Activated CD4-positive, alpha-beta T cell treated with anti-CD3 and anti-CD28 coated beads for 24 hours (primary cell): Measurements from ENCODE around the gene C17orf50.
A peak's percentile ranks its signal among the peaks of the same experiment; 100 is the strongest.
"Not testable (repeated sequence)": the region's sequence is repeated elsewhere in the genome, so short reads cannot be mapped to it uniquely, and the experiment has no call there.

ENCODE experiments used
- DNase-seq, 2 donors: peaks; one replicate each; pipeline ENCODE4 v3.0.0-alpha.2; 2020; ENCODE audit warnings: low read depth in 2 of 2

Gene C17orf50

DNA sequence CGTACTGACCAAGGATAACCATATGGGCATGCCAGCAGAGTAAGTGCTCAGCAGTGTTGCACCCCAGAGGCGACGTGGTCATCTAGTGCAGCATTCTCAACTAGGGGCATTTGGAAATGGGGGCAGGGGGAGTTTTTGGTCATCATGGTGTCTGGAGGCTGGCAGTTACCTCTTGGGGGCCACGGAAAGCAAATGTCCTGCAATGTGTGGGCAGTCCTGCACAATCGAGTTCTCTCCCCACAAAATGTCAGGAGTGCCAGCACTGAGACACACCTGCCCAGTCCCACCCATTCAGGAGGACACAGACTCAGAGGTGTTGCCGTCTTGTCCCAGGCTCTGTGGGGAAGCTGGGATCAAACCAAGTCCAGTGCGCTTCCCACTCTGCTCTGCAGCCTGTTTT, 26.3 kb upstream of the C17orf50 start:
- DNase-seq, result no peak

DNA sequence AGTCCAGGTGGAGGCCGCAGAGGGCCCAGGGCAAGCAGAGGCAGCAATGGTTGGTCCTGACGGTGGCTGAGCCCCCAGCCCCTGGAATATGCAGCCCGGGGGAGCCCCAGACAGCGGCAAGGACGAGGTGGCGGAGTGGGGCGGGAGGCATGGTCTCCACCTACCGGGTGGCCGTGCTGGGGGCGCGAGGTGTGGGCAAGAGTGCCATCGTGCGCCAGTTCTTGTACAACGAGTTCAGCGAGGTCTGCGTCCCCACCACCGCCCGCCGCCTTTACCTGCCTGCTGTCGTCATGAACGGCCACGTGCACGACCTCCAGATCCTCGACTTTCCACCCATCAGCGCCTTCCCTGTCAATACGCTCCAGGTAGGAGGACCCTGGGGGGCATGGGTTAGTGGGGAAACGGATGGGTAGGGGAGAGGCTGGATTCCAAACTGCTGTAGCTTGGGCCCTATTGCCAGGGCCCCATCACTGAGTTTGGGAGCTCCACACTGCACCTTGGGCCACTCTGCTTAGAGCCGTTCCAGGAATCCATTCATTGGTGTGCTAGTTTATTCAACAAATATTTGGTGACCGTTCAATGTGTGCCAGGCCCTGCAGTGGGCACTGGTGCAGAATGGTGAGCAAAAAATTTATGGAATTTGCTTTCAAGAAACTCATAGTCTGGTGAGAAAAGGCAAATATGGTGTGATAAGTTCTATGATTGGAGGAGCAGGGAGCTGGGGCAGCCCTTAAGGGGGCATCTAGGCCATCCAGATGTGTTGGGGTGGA, 25.5 kb upstream of the C17orf50 start:
- DNase-seq, result no peak

DNA sequence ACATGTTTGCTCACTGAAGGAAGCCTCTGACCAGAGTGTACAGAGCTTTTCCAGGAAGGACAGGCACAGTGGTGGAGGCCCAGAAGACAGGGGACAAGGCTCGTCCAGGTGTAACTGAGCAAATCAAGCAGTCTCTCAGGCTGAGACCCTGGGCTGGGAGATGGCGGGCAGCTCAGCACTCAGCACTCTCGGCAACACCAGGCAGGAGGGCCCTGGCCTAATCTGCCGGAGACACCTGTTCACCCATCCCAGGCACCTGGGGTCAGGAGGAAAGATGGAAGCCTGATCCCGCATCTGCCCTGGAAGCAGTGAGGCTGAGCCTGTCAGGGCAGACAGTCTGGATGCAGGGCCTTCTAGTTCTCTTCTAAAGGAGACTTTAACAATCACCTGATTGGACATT, 24.5 kb upstream of the C17orf50 start:
- DNase-seq, result no peak

DNA sequence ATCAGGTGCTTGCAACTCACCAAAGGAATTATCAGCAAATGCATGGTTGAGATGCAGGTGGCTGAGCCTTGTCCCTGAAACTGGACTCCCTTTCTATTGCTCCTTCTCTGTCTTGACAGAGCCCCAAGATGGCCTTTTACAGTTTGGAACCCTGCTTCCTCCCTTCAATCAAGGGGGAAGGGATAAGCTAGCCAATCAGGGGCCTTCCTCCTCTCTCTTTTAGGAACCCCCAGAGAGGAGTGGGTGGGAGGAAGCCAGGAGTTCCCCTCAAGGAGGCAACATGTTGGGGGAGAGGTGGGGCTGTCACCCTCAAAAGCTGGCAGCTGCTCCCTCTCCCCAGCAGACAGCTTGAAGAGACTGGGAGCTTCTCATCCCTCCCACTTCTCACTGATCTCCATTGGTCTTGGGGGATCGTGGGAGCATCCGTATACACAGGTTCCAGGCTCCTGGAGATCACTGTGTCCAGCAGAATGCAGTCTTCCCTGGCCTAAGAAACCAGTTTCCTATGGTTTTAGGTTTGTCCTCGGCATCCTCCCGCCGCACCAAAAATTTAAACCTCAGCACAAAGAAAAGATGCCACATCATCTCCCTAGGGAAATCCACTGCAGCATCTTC, 22.1 kb upstream of the C17orf50 start:
- DNase-seq, result no peak

DNA sequence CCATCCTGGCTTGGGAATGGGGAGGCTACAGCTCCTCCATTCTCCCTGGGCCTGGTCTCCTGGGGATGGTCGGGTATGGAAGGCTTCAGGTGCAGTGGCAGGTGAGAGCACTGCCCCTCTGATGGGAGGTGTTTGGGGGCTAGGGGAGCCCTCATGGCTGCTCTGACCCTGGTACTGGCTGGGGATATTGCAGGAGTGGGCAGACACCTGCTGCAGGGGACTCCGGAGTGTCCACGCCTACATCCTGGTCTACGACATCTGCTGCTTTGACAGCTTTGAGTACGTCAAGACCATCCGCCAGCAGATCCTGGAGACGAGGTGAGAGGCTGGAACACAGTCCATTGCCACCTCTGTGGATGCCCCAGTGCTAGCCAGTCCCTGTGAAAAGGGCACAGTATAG, 20.5 kb upstream of the C17orf50 start:
- no peak for DNase-seq

DNA sequence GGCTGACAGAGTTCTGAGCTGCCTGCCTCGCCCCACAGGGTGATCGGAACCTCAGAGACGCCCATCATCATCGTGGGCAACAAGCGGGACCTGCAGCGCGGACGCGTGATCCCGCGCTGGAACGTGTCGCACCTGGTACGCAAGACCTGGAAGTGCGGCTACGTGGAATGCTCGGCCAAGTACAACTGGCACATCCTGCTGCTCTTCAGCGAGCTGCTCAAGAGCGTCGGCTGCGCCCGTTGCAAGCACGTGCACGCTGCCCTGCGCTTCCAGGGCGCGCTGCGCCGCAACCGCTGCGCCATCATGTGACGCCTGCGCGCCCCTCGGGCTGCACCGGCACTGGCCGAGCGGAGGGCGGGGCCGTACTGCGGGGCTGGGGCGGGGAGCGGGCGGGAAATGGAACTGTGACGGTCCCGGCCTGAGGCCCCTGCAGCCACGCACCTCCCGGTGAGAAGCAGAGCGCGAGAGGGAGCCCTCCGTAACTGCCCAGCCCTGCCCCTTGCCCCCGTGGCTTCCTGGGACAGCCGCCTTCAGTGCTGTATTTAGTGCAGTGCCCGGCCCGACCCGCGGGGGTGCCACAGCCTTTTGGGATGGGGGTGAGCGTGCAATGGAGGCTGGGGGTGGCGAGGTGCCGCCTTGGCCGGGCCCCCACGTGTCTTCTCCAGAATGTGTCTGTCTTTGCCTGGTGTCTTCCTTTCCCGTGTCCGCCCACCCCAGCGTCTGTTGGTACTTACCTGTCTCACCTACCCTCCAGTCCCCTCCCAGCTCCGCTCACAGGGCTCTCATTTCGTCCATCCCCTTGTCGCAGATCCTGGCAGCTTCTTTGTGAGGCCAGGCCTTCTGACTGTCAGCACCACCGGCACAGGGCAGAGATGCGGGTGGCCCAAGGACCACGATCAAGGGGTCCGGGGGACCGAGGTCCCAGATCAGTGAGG, 19.4 kb upstream of the C17orf50 start:
- no peak for DNase-seq

DNA sequence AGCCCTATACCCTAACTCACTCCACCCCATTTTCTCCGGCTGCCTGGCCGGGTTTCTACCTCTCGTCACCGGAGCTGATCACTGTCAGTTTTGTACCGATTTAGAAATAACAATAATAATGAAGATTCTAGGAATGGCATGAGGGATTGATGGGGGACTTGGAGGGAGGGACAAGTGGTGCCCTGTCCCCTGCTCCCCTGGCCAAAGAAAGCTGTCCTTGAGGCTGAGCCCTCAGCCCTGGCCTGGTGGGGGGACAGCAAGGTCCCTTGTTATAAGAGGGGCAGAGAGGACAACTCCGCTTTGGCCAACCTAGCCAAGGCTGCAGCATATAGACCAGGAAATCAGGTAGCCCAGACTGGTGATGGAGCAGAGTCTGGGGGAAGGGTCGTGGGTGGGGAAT, 18.2 kb upstream of the C17orf50 start:
- no peak for DNase-seq

DNA sequence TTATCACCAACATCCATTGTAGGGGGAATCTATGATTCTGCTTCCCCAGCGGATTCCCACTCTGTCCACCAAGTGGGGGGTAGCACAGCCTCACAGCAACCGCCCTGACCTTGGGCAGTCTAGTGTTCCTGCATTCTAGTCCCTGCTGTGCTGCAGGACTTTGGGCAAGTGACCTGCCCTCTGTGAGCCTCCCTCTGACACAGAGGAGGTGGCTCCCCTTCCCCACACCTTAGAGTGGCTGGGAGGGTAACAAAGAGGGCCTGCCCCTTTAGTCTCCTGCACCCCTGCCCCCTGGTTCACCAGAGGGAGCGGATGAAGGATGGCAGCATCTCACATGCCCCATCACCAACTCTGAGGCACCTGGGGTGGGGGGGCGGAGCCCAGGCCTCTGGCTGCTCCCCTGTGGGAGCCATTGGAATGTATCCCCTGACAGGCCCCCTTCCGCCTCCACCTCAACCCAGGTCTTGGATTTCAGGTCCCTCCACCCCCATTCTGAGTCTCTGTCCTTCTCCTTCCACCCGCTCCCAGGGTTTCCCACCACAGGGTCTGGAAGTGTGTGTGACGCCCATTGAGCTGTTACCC, 17.7 kb upstream of the C17orf50 start:
- DNase-seq, result no peak

DNA sequence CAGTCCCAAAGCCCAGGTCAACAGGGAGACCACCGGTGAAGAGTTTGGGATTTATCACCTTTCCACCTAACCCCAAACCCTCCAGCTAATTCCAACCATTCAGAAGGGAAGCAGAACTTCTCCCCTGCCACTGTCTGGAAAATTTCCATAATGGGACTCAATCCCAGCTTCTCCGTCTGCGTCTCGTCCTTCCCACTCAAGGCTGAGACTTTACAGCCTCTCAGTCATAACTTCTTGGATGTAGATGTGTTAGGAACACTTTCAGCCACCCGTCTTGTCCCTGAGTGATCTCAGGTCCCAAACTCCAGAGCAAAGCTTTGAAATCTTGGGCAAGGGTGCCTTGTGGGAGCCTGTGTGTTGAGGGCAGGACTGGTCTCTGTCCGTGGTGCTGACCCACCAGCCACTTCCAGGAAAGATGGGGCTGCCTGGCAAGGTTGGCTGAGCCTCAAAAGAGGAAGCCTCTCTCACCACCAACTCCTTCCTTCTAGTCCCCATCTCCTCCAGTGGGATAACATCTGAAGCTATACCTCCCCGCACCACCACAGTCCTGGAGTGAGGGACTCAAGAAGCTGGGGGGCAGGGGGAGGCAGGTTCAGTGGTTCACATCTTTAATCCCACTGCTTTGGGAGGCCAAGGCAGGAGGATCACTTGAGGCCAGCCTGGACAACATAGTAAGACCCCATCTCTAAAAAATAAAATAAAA, 16.9 kb upstream of the C17orf50 start:
- no peak for DNase-seq

DNA sequence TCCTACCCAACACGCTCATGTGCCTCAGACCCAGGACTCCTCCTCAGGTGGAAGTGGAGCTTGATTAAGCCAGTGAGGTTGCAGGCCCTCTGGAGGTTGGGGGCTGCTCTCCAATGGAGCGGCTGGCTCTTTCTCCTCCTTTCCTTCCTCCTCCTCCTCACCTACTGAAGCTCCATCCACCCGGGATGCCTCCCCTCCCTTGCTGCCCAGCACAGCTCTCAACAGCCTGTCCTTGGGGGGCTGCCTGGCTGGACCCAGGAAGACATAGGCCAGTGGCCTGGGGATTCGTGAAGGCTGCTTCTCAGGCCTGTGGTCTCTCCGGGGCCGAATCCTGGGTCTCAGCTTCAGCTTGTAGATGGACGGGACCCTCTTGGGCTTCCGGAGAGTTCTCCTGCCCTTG, 15.9 kb upstream of the C17orf50 start:
- no peak for DNase-seq

DNA sequence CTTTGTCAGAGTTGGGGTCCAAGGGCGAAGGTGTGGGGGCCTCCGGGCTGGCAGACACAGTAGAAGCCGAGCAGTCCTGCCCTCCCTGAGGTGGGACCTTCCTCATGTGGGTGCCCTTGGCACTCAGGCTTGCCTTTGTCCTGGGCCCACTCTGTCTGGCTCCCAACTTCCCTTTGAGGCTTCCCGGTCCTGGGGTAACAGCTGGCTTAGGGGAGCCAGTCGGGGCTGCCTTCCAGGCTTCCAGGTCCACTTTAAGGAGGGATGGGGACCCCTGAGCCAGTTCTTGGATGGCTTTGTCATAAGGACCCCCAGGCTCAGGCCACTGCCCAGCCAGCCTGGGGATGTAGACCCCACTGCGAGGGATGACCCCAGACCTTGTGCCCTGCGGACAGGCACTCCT, 15.4 kb upstream of the C17orf50 start:
- no peak for DNase-seq

DNA sequence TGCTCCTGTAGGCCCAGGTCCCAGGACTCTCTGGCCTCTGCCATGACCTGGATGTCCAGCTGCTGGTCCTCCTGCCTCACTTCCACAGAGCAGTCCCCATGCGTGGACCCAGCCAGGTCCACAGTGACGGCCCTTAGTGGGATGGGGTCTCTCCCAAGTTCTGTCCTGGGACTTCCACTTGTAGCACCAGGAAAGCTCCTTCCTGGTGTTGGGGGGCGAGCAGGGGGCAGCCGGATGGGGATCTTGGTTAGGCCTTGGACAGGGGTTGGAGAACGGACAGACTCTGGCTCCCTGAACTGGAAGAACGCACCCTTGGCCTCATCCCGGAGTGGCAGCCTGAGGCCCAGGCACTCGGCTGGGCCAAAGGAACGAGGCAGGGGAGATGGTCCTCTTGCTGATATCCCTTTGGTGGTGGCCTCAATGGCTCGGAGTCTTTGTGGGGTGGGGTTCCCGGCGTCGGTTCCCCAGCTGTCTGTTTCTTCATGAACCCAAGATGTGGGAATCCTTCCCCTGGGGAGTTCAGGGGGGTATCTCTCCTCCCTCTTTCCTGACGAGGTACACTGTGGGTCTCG, 14.9 kb upstream of the C17orf50 start:
- no peak for DNase-seq

DNA sequence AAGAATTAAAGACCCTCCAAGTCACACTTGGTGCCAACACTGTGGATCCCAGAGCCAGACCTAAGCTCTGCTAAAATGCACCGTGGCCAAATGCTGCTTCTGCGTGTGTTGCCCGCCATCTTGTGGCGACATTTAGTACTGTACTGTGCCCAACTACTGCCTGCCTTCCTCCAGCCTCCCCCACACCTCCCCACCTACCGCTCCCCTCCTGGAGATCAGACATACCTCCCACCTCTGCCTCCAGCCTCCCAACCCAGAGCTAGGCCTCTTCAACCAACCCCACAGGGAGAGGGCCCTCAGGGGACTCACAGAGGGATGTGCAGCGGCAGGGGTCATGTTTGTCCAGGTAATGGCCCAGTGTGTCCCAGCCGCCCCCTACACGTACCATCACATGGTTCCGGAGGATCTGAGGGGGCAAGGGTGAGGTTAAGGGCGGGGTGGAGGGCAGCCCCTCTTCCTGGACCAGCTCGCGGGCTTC, 13.1 kb upstream of the C17orf50 start:
- peak; percentile 70 to 79 for DNase-seq

DNA sequence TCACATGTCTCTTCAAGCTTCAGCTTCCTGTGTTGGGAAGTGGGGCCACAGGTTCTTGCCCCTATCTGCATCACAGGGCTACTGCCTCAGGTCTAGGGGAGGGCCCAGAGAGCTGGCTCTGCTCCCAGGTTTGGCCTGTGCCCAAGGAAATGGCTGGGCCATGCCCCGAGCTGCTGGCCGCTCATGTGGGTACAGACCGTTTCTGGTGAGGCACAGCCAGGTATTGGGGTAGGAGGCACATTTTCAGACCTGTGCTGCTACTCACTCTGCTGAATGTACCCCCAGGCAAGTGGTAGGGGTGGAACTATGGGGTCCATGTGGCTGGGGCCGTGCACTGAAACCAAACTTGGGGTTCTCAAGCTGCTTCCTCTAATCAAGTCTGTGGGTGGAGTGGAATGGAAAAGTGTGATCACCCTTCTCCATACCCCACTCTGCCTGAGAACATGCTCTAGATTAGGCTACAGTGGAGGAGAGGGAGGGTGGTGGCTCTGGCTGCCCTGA, 12.3 kb upstream of the C17orf50 start:
- no peak for DNase-seq

DNA sequence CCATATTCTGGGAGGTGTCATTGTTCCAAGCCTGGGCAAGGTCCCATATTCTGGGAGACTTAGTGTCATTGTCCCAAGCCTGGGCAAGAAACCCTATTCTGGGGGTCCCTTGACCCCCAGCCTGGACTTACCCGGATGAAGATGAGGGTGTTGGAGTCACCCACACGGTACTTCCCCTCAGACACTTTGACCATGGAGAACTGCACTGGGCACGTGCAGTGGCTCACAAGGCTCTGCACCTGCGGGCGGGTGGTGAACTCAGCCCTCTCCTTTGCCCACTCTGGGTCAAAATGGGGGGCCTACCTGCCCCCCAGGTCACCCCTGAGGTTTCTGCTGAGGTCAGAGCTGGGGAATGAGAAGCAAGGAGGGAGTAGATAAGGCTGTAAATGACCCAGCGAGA, 11.7 kb upstream of the C17orf50 start:
- no peak for DNase-seq

DNA sequence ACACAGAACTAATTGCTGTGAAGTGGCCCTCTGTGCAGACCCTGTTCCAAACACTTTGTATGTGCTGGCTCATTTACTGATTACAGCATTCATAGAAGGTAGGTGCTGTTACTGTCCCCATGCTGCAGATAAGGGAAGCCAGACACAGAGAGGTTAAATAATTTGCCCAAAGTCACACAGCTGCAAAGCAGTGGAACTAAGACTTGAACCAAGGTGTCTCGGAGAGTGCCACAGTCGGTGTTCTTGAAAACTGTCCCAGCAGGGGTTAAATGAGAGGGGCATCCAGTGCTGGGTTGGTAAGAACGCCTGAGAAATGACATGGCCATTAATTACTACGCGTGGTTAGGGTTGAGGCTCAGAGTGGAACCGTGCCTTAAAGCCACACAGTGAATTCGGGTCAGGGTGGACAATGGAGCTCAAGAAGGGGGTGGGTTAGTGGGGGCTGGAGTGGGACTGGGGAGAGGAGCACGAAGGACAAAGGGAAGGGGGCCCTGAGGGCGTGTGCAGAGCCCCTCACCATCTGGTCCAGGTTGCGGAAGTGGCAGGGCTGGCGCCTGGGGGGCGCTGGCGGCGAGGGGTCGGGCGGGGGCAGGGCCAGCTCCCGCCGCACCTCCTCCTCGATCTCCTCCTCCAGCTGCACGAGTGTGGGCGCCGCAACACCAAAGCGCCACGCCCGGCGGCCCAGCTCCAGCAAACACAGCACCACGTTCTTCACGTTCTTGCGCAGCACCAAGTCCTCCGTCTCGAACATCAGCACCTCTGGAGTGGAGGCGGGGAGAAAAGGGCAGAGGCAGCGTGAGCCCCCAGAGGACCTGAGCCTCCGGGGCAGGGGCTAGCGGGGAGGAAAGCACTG, 10.9 kb upstream of the C17orf50 start:
- no peak for DNase-seq

DNA sequence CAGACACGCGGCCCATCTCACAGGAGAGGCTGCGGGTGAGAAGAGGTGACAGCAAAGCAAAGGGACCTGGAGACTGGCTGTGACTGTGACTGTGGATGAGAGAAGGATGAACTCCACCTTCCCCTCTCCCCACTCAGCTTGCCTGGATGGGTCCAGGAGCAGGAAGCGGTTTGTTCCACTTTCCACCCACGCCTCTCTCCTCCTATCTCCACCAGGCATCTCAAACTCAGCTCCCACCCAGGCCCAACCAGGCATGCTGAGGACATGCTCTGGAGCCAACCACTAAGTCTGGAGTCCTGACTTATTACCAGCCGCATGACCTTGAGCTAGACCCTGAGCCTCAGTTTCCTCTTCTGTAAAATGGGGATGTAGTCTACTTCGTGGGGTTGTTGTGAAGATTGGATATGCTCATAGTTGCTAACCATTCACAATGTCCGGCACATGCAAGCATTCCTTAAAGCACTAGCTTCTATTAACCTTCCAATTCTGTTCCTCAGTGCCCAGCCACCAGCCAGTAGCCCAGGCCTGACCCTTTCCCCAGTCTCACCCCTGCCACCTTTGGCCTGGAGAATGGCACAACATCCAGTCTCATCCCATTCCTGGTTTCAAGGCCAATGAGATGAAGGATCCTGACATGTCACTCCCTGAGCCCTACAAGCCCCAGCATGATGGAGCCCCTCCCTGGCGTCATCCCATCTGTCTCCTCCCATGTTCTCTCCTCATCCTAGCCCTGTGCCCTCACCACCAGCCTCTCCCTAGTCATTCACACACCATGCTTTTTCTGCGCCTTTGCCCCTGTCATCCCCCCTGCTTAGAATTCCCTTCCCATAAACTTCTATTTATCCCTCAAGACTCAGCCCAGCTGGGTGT, 9.9 kb upstream of the C17orf50 start:
- no peak for DNase-seq

DNA sequence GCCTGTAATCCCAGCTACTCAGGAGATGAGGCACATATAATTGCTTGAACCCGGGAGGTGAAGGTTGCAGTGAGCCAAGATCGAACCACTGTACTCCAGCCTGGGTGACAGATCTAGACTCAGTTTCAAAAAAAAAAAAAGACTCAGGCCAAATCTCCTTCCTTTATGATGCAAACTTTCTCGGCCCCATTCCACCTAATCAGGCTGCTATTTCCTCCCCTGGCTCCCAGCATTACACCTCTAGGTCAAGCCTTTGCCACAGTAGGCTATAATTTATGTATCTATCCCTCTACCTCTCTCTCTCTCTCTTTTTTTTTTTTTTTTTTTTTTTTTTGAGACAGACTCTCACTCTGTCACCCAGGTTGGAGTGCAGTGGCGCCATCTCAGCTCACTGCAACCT, 9.1 kb upstream of the C17orf50 start:
- not testable (repeated sequence) for DNase-seq

DNA sequence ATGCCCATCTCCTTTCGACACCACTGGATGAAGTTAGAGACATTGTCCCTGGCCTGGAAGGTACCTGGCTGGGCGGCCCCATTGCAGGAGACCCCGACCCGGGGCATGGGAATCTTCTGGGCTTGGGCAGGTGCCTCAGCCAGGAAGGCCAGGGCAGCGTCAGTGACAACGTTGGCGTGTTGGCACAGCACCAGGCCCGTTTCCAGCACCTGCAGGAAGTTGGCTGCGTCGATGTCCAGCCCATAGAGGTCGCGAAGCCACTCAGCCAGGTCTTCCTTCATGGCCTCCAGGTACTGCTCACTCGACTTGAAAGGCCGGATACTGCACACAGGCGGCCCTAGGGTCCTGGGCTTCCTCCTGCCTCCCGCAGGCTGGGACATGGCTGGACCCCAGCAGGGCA, 8.2 kb upstream of the C17orf50 start:
- DNase-seq, result no peak
